Vagina (tissue), 2 donors: ENCODE data around the gene IREB2. TPM values are rescaled to one million over a fixed set of nuclear protein-coding genes. Genes with fewer than 3 reads are reported as not detected.

Source experiments
- DNase-seq, 2 donors: peaks; one replicate each; pipeline ENCODE4 v3.0.0-alpha.2; 2017; ENCODE audit errors: extremely low spot score in 2 of 2
- H3K27ac ChIP-seq: fragments of 200-600 bp; sonication (generic); one replicate; pipeline ENCODE4 v1.5.1; 2019
- H3K27me3 ChIP-seq: fragments of 200-600 bp; sonication (generic); one replicate; pipeline ENCODE4 v1.5.1; 2019
- H3K36me3 ChIP-seq, 2 donors: fragments of 200-600 bp; sonication (generic); one replicate each; pipeline ENCODE4 v1.5.1; 2017 to 2019
- H3K4me1 ChIP-seq: fragments of 200-600 bp; sonication (generic); one replicate; pipeline ENCODE4 v1.5.1; 2019
- H3K4me3 ChIP-seq, 2 donors: fragments of 200-600 bp; sonication (generic); 1 replicate in 1 of 2; 2 replicates in 1 of 2; pipeline ENCODE4 v1.5.1; 2016 to 2019
- H3K9me3 ChIP-seq: fragments of 200-600 bp; sonication (generic); one replicate; pipeline ENCODE4 v1.5.1; 2019
- CTCF ChIP-seq, 3 experiments: fragments of 450-650 bp in 2 of 3; fragments of 200-600 bp in 1 of 3; sonication (generic) in 1 of 3; IDR thresholded peaks; one replicate each; pipeline ENCODE4 v1.5.1; 2017 to 2019; ENCODE audit warnings: antibody characterized with exemption in 3 of 3, mild to moderate bottlenecking in 2 of 3, moderate library complexity in 2 of 3
- POLR2A ChIP-seq, 2 donors: fragments of 450-650 bp; IDR thresholded peaks; one replicate each; pipeline ENCODE4 v1.6.1; 2017; ENCODE audit warnings: antibody characterized with exemption in 2 of 2, mild to moderate bottlenecking in 2 of 2, moderate library complexity in 2 of 2
- POLR2AphosphoS5 ChIP-seq, 2 donors: sonication (generic); formaldehyde crosslinking; IDR thresholded peaks; one replicate each; pipeline ENCODE4 v1.9.0; 2017; ENCODE audit warnings: antibody characterized with exemption in 2 of 2, mild to moderate bottlenecking in 2 of 2, low read depth in 1 of 2; ENCODE audit not compliant: insufficient read depth in 1 of 2
- intact Hi-C: fragments of 100-400 bp; cut with DNase I; formaldehyde crosslinking; loops from one replicate; pipeline ENCODE4 v1.15.1; 2023
- total RNA-seq: library from RNA; depleted of rRNA; stranded (reverse); fragments of >200 nt; gene quantifications from one replicate; pipeline ENCODE4 v1.2.3, GENCODE V29; 2016

IREB2 gene
- total RNA-seq, 1 donor from 2014 or later = 40.8 TPM

- H3K27ac ChIP-seq = no peak overlapping the region
- H3K4me3 ChIP-seq = no peak overlapping the region
- intact Hi-C loops = no loop called here
- H3K4me1 ChIP-seq = peaks cover 13% of the 10 kb centered on the region
- DNase-seq = no peak
- H3K36me3 ChIP-seq = no peaks in the 10 kb centered on the region
- TF ChIP-seq POLR2AphosphoS5 (IDR thresholded peaks at IDR 0.05; ENCODE audit: insufficient read depth in 1 of 2, low read depth in 1 of 2) (no peak), POLR2A (IDR thresholded peaks at IDR 0.05) (no peak), CTCF (IDR thresholded peaks at IDR 0.05) (no peak)
- H3K27me3 ChIP-seq = no peaks in the 10 kb centered on the region
- no peaks in the 10 kb centered on the region for H3K9me3 ChIP-seq
Measured at GRCh38 chr15:78390826-78391225, 47.2 kb upstream of the IREB2 start.

DNA sequence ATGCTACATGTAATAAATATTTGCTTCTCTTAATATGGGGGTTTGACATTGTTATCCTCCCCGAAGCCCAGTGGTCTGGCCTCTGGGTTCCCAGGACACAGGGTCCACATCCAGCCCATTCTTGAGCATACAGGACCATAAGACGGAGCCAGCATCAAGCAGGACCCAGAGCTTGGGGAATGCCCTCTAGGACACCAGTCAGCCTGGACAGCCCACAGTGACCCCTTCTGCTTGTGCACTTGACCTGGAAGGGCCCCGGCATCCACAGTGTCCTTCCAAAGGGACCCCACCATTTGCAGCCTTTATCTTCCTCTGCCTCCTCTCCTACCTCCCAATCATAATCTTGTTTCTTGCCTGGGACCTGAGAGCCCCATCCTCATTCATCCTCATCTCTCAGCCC is 46.2 kb upstream of the IREB2 start:
- intact Hi-C loops = no loop called here
- no peak for TF ChIP-seq POLR2AphosphoS5 (IDR thresholded peaks at IDR 0.05; ENCODE audit: insufficient read depth in 1 of 2, low read depth in 1 of 2)
- TF ChIP-seq POLR2A (IDR thresholded peaks at IDR 0.05) = no peak
- TF ChIP-seq CTCF (IDR thresholded peaks at IDR 0.05) = no peak
- DNase-seq = no peak
- Histone ChIP-seq H3K4me3 (no peak overlapping the region), H3K27ac (no peak overlapping the region), H3K4me1 (peaks cover 13% of the 10 kb centered on the region), H3K36me3 (no peaks in the 10 kb centered on the region), H3K9me3 (no peaks in the 10 kb centered on the region), H3K27me3 (no peaks in the 10 kb centered on the region)

- Histone ChIP-seq H3K9me3 (no peaks in the 10 kb centered on the region), H3K27me3 (no peaks in the 10 kb centered on the region), H3K36me3 (no peaks in the 10 kb centered on the region), H3K27ac (no peak overlapping the region), H3K4me1 (peaks cover 10% of the 10 kb centered on the region), H3K4me3 (no peak overlapping the region)
- intact Hi-C loops = no loop called here
- no peak for DNase-seq
- TF ChIP-seq CTCF (IDR thresholded peaks at IDR 0.05) = no peak
- no peak for TF ChIP-seq POLR2AphosphoS5 (IDR thresholded peaks at IDR 0.05; ENCODE audit: insufficient read depth in 1 of 2, low read depth in 1 of 2)
- no peak for TF ChIP-seq POLR2A (IDR thresholded peaks at IDR 0.05)
Measured at GRCh38 chr15:78392430-78392829, 45.6 kb upstream of the IREB2 start.

DNA sequence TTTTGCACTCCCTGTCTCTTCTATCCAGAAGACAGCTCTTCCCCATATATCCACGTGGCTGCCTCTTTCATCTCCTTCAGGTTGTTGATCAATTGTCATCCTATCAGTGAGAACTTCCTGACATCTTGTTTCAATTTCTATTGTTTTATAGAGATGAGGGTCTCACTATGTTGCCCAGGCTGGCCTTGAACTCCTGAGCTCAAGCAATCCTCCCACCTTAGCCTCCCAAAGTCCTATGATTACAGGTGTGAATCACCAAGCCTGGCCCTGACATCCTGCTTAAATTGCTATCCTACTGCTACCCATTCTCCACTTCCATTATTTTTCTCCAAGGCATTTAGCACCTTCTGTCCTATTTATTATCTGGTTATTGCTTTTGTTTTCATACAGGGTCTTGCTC is 44.9 kb upstream of the IREB2 start:
- Histone ChIP-seq H3K9me3 (no peaks in the 10 kb centered on the region), H3K4me3 (no peak overlapping the region), H3K36me3 (no peaks in the 10 kb centered on the region), H3K4me1 (peaks cover 7% of the 10 kb centered on the region), H3K27ac (no peak overlapping the region), H3K27me3 (no peaks in the 10 kb centered on the region)
- no peak for DNase-seq
- TF ChIP-seq CTCF (IDR thresholded peaks at IDR 0.05) (no peak), POLR2AphosphoS5 (IDR thresholded peaks at IDR 0.05; ENCODE audit: insufficient read depth in 1 of 2, low read depth in 1 of 2) (no peak)
- intact Hi-C loops = no loop called here

DNA sequence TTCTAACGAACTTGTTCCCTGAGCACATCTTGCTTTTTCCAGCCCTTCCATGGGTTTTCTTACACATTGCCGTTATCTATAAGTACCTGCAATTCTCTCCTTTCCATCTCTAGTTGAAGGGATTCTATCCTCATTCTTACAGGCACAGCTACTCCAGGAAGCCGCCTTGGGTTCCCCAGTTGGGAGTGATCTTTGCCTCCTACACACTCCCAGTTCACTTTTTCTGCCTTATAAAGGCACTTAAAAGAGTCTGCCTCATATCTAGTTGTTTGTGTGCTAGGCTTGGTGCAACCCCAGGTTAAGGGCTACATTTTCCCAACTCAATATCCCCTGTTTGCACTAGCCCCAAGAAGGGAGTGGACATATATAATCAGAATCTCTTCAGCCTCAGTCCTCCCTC is 44.0 kb upstream of the IREB2 start:
- Histone ChIP-seq H3K4me3 (no peak overlapping the region), H3K27ac (no peak overlapping the region), H3K36me3 (no peaks in the 10 kb centered on the region), H3K9me3 (no peaks in the 10 kb centered on the region), H3K27me3 (no peaks in the 10 kb centered on the region), H3K4me1 (peaks cover 7% of the 10 kb centered on the region)
- intact Hi-C loops = no loop called here
- TF ChIP-seq POLR2AphosphoS5 (IDR thresholded peaks at IDR 0.05; ENCODE audit: insufficient read depth in 1 of 2, low read depth in 1 of 2) = no peak
- TF ChIP-seq CTCF (IDR thresholded peaks at IDR 0.05) = no peak
- TF ChIP-seq POLR2A (IDR thresholded peaks at IDR 0.05) = no peak
- no peak for DNase-seq
